NCI-H2107 treated with DMSO at 0.1 percent for 48 hours (cell line): Measurements from ENCODE around the gene ATAD1.
"Not testable (repeated sequence)": the region's sequence is repeated elsewhere in the genome, so short reads cannot be mapped to it uniquely, and the experiment has no call there.

ENCODE experiments used
- DNase-seq: peaks from one replicate; lab custom pipeline; 2025; ENCODE audit not compliant: unreplicated experiment; lab: John Stamatoyannopoulos, UW

Gene ATAD1

GRCh38 chr10:87803831-87804230, 14.2 kb downstream of the ATAD1 start:
- DNase-seq: no peak

DNA sequence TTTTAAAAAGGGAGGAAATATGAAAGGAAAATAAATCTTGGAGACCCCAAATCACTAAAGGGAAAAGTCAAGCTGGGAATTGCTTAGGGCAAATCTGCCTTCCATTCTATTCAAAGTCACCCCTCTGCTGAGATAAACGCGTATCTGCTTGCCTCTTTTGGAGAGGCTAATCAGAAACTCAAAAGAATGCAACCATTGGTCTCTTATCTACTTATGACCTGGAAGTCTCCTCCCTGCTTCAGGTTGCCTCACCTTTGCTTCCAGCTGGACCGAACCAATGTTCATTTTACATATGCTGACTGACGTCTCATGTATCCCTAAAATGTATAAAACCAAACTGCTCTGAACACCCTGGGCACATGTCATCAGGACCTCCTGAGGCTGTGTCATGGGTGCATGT, 14.7 kb downstream of the ATAD1 start:
- DNase-seq: no peak

- not testable (repeated sequence) for DNase-seq
Observed at GRCh38 chr10:87801813-87802435, 16.1 kb downstream of the ATAD1 start.

GRCh38 chr10:87799860-87800259, 18.2 kb downstream of the ATAD1 start:
- DNase-seq: no peak

- no peak for DNase-seq
Observed at GRCh38 chr10:87798082-87798481, 19.9 kb downstream of the ATAD1 start.

DNA sequence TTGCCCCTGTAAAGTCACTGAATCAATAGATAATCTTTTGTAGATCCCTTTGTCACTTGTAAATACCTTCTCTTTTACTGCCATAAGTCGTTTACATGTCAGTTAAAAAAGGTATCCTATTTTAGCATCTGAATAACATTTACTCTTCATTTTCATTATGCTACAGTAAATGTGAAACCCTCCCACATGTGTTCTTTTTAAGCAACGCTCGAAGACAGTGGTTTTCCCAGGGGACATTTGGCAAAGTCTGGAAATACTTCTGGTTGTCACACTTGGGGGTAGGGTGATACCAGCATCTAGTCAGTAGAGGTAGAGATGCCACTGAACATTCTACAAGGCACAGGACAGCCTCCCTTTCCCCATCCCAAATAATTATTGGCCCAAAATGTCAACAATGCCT, 23.7 kb downstream of the ATAD1 start:
- no peak for DNase-seq

GRCh38 chr10:87790185-87790584, 27.8 kb downstream of the ATAD1 start:
- no peak for DNase-seq

- no peak for DNase-seq
Observed at GRCh38 chr10:87786421-87786820, 31.6 kb downstream of the ATAD1 start.

GRCh38 chr10:87782721-87783120, 35.3 kb downstream of the ATAD1 start:
- DNase-seq: no peak

DNA sequence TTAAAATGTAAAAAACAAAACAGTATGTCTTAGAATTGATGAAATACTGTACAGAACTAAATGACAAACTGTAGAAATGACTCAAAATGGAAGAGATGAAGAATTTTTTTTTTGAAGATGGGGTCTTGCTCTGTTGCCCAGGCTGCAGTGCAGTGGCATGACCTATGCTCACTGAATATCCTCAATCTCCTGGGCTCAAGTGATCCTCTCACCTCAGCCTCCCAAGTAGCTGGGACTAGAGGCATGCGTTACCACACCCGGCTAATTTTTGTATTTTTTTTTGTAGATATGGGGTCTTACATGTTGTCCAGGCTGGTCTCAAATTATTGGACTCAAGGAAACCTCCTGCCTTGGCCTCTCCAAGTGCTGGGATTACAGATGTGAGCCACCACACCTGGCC, 36.5 kb downstream of the ATAD1 start:
- DNase-seq: no peak

DNA sequence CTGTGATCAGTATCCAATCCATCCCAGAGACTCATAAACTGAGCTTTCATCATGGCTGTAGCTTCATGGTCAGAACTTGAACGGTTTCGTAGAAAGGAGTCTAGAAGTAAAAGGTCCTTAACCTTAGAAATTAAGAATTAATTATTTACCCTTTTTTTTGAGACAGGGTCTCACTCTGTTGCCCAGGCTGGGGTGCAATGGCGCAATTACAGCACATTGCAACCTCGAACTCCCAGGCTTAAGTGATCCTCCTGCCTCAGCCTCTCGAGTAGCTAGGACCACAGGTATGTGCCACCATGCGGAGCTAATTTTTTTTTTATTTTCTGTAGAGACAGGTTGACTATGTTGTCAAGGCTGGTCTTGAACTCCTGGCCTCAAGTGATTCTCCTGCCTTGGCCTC, 41.7 kb downstream of the ATAD1 start:
- DNase-seq: no peak

DNA sequence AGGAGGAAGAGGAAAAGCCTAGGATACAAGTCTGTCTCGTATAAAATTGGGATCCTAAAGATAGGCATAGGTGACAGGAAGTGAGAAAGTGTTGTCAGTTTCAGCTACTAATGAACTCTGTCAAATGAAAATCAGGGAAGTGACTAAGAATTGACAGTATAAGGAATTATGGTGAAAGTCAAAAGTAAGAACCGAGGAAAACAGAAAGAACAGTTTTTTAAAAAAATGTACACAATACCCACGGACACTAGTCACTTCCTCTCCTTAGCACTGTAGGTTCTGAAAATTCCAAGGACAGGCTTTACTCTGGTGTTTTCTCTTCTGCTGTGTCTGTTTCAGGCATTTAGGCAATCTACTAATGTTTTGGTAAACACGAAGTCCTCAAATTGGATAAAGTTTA, 42.3 kb downstream of the ATAD1 start:
- no peak for DNase-seq

- DNase-seq: peak; percentile 5
Observed at GRCh38 chr10:87771871-87772500, 46.0 kb downstream of the ATAD1 start.

DNA sequence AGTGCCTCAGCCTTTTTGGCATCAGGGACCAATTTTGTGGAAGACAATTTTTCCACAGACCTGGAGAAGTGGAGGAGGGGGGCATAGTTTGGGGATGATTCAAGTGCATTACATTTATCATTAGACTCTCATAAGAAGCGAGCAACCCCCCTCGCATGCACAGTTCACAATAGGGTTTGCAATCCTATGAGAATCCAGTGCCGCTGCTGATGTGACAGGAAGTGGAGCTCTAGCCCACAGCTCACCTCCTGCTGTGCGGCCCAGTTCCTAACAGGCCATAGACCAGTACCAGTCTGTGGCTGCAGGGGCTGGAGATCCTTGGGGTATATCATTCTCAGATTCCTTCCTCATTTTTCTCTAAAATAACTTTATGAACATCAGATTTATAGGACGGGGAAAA, 50.8 kb downstream of the ATAD1 start:
- no peak for DNase-seq

DNA sequence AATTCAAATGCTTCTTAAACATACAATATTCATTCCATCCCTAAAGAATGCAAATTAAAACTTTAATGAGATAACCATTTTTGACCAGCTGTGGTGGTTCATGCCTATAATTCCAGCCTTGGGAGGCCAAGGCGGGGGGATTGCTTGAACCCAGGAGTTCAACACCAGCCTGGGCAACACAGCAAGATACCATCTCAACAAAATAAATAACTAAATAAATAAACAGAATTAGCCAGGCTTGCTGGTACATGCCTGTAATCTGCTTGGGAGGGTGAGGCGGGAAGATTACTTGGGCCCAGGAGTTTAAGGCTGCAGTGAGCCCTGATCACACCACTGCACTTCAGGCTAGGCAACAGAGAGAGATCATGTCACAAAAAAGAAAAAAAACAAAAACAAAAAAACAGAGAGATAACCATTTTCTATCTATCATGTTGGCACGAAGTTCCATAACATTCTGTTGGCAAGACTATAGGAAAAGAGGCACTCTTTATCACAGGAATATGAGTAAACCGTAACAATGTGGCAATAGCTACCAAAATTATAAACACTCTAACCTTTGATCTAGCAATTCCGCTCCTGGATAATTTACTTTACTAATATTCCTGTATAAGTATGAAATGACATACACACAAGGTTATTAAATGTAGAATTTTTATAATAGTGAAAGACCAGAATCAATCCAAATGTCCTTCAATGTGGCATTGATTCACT, 52.2 kb downstream of the ATAD1 start:
- DNase-seq: no peak

DNA sequence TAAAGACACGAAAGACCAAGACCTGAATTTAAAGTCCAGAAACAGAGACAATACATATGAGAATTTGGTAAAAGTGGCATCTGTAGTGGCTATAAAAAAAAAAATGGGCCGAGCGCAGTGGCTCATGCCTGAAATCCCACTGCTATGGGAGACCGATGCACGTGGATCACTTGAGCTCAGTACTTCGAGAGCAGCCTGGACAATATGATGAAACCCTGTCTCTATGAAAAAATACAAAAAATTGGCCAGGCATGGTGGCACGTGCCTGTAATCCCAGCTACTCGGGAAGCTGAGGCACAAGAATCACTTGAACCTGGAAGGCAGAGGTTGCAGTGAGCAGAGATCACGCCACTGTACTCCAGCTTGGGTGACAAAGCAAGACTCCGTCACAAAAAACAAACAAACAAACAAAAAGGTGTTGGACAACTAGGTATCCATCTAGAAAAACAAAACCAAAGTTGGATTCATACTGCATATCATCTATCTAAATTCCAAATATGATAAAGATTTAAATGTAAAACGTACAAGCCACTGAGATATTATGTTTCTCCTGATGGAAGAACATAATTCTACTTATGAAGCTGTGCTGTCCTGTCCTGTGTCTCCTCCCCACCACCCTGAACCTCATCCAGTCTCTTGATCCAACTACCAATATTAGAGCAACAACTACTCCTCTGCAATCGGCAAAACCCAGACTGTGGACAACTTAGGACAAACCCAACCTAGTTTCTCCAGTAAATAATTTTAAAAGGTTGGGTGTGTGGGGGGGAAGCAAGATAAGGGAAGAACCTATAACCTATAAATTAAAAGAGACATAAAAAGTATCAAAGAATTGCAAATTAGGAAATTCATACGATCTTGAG, 53.7 kb downstream of the ATAD1 start:
- no peak for DNase-seq

DNA sequence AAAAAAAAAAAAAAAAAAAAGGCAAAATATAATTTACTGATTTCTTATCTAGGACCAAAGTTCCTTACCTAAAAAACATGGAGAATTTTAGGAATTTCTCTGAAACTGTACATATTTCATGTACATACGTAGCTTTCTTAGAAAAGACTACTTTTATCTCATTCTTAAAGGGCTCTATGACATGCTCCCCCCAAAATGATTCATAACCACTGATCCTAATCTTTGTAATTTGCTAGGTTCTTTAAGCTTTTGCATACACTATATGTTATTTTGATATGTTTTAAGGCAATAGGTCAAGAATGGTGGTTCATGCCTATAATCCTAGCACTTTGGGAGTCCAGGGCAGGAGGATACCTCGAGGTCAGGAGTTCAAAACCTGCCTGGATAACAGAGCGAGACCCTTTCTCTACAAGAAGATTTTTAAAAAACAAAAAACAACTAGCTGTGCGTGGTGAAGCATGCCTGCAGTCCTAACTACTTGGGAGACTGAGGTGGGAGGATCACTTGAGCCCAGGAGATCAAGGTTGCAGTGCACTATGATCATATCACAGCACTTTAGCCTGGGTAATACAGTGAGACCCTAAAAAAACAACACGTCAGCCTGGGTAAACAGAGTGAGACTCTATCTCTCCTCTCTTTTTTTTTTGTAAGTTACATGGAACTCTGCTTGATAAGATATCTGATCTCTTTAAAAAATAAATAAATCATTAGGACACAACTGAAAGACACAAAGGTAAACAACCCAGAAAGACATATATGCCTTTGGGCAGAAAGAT, 54.8 kb downstream of the ATAD1 start:
- DNase-seq: no peak

- DNase-seq: no peak
Observed at GRCh38 chr10:87761892-87762291, 56.1 kb downstream of the ATAD1 start.

GRCh38 chr10:87761153-87761552, 56.9 kb downstream of the ATAD1 start:
- no peak for DNase-seq

GRCh38 chr10:87760195-87760905, 57.7 kb downstream of the ATAD1 start:
- DNase-seq: no peak
